Activated CD4-positive, alpha-beta T cell treated with anti-CD3 and anti-CD28 coated beads, Interleukin-2, amount 50 U/mL, for 4 hours (primary cell): ENCODE measurements around the gene TMEM38A.
A peak's percentile ranks its signal among the peaks of the same experiment; 100 is the strongest.
"Not testable (repeated sequence)": the region's sequence is repeated elsewhere in the genome, so short reads cannot be mapped to it uniquely, and the experiment has no call there.

Experiments
- DNase-seq, 2 experiments: peaks; one replicate each; pipeline ENCODE4 v3.0.0-alpha.2; 2020

TMEM38A gene

DNA sequence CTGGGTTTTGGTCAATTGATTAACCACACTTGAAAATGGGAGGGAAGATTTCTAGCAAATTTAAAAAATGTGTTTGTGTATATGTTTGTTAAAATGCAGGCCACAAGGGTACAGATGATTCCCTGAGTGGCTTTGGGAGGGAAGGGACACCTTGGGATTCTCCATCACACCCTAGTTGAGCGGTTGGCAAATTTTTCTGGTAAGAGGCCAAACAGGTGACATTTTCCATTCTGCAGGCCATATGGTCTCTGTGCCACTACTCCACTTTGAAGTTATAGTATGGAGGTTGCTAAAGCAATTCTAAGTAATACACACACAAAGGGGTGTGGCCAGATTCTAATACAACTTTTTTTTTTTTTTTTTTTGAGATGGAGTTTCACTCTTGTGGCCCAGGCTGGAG, 20.0 kb upstream of the TMEM38A start:
- DNase-seq = no peak

DNA sequence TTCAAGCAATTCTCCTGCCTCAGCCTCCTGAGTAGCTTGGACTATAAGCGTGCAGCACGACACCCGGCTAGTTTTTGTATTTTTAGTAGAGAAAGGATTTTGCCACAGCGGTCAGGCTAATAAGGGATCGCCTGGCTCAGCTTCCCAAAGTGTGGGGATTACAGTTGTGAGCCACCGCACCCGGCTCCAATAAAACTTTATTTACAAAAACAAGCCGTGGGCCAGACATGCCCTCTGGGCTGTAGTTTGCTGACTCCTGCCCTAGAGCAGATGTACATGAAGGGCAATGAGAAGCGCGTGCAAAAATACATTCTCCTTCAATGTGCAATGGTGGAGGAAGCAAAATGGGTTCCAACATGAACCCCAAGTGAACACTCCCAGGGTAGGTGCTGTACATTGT, 19.2 kb upstream of the TMEM38A start:
- DNase-seq = no peak

DNA sequence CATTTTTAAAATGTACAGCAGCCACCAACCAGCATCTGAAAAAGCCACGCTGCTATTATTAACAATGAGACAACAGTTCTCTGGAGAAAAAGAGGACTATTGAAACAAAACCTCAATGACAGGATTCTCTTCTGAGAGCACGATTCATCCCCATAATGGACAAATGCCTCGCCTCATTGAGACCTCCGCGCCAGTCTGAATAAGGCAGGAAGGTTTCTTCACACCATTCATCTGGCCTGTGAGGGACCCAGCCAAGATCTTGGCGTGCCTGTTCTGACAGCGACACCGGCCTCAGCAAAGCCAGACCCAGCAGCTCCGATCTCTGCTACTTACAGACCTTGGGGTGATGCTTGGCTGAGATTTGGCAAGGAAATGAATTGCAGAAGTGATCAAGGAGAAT, 15.8 kb upstream of the TMEM38A start:
- DNase-seq = no peak

DNA sequence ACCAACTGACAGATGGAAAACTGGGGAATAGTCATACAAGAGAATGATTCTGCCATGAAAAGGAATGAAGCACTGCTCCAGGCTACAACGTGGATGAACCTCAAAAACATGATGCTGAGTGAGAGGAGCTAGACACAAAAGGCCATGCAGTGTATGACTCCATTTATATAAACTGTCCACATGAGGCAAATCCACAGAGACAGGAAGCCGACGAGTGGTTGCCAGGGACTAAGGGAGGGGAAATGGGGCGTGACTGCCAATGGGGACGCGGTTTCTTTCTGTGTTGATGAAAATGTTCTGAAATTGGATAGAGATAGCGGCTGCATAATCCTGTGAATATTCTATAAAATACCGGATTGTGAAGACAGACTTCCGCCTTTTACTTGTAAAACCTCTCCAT, 11.2 kb upstream of the TMEM38A start:
- DNase-seq = no peak

DNA sequence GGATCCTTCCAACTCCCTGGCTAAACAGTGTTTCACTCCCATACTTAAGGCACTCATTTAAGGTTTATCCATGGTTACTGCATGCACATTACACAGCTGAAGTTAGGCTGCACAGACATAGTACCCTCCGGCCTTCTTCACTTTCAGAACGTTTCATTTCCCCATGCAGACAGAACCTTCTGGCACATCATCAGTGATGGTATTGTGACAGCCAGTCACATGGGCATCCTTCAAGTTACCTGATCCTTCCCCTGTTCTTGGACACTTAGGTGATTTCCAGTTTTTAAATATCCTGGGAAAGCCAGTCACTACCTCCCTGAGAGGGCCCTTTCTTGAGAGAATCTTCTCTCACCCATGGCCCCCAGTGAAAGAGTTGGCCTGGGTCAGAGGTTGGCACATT, 10.1 kb upstream of the TMEM38A start:
- DNase-seq = no peak

DNA sequence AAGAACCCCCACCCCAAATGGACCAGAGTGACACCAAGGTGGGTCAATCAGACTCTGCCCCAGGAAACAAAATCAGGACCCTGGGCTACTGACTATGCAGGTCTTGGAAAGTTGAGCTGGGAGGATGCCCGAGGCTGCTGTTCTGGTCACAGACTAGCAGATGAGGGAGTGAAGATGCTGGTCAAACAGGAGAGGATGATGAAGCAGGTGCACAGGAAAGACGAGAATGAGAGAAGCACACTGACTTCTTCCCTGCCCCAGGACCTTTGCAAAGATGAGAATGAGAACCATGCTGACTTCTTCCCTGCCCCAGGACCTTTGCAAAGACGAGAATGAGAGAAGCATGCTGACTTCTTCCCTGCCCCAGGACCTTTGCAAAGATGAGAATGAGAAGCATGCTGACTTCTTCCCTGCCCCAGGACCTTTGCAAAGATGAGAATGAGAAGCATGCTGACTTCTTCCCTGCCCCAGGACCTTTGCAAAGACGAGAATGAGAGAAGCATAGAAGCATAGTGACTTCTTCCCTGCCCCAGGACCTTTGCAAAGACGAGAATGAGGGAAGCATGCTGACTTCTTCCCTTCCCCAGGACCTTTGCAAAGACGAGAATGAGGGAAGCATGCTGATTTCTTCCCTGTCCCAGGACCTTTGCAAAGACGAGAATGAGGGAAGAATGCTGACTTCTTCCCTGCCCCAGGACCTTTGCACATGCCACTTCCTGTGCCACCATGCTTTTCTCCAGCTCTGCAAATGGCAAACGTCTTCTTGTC, 9.3 kb upstream of the TMEM38A start:
- not testable (repeated sequence) for DNase-seq

DNA sequence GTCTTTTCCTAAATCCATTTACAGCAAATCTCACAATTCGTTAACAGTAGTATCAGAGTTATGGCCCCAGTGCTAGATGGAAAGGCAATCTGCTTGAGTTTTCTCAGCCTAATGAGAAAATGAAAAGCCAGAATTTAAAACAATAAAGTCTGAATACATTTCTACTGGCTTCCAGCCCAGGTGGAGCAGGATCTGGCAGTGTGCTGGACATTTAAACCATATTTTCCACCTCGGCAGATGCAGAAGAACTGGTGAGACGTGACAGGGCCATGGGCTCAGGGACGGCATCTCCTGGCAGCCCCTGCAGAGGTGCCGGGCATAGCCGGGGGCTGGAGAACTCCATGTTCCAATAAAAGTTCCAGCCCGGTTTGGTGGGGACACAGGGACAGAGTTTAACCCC, 8.1 kb upstream of the TMEM38A start:
- no peak for DNase-seq

DNA sequence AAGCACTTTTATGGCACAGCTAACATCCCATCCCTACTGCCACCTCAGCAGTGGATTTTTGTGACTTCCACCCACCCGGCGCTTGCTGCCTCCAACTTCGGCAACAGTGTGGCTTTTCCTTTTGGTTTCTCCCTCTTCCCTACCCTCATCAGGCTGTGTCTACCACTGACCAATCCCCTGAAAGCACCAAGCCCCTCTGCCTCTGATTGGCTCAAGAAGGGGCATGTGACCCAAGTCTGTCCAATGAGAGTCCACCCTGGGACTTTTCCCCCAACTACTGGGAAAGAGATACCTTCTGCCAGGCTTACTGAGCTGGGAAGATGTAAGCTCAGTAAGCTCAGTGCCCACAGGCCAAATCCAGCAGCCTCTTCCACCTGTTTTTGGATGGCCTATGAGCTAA, 6.8 kb upstream of the TMEM38A start:
- no peak for DNase-seq

DNA sequence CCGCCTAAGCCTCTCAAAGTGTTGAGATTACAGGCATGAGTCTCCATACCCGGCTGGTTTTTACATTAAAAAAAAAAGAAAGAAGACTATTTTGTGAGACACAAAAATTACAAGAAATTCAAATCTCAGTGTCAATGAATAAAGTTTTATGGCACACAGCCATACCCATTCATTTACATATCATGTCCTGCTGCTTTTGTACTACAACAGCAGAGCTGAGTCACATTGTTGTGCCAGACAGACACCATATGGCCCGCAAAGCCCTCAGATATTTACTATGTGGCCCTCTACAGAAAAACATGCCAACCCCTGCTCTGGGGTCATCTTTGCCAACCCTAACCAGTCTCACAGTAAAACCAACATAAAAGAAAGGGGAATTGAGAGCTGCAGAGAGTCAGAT, 6.3 kb upstream of the TMEM38A start:
- no peak for DNase-seq

DNA sequence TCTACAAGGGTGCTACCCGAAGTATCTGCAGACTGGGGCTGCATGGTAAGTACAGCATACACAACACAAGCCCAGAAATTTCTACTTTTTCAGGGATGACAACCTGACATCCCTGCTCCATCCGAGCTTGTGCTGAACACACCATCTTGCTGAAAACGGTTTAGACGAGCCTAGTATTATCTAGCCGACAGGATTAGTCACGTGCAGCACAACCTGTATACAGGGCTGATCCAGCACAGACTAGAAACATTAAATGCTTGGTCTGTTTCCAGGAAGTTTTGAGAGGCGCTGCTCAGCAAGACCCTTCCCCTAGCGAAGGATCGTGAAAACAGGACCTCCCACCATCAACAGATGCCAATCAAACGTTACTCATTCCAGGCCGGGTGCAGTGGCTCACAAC, 5.2 kb upstream of the TMEM38A start:
- no peak for DNase-seq

DNA sequence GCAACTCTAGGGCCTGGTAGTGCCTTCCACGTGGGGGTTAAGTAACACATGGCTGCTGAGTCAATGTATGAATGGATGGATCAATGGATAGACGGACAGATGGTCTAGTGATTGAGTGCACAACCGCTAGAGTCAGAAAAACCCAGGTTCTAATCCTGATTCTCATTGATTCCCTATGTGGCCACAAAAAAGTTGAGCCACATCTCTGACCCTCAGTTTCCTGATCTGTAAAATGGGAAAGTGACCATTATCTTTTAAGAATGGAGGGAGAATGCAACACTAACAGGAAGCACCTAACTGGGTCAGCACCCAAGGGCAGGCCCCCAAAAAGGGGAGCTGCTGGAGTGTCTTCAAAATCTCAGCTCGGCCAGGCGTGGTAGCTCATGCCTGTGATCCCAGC, 3.6 kb upstream of the TMEM38A start:
- DNase-seq = no peak

DNA sequence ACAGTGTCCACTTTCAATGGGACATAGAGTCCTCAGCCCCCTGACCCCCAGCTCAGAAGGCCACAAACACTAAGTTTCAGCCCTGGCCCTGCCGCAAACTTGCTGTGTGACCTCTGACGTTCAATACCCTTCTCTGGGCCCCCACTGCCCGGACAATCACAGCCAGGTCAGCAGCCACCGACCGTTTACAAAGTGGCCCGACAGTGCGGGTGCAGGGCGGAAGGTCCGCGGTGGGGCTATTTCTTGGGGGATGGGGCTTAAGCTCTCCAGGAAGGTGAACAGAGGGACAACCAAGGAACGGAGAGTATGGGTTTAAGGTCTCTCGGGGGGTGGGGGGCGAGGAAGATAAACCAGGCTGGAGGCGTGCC, 1.5 kb upstream of the TMEM38A start:
- DNase-seq = no peak

DNA sequence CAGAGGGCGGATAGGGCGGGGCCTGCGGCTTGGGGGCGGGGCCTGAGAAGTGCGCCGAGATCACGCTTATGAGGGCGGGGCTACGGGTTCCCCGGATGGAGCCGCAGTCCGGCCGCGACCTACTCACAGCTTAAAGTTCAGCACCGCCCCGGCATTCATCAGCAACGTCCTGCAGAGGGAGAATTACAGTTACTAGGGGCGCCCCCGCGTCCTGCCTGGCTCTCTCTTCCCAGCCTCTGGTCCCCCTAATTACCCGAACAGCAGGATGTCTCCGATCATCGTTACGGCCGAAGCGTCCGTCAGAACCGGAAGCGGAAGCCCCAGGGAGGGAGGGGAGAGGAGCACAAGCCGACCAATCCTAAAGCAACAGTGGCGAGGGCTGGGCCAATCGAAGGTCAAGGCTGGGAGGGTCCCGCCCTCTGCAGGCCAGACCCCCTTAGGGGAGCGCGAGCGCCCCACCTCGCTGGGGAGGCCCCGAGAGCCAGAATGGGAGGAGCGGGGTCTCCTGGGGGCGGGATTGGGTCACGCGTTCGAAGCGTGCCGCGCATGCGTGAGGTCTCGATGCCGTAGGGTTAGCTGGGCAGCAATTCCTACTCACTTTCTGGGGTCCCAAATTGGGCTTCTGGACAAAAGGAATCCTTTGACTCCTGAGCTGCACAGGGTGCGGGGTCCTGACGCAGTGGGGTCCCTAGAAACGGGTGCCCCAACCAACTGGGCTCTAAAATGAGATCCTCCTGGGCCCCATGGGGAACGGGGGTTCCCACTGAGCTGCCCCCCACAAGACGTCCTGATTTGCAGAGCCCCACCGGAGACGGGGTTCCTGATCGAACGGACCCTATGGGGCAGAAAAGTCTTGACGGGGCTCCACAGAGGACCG, 869 bp upstream of the TMEM38A start, which contains the start of gene SMIM7:
TSS of gene SMIM7 (minus strand) at position 313 of the 877 bp plus-strand sequence. CDS start at position 279, 34 bp downstream.
- peak; percentile 98 for DNase-seq

DNA sequence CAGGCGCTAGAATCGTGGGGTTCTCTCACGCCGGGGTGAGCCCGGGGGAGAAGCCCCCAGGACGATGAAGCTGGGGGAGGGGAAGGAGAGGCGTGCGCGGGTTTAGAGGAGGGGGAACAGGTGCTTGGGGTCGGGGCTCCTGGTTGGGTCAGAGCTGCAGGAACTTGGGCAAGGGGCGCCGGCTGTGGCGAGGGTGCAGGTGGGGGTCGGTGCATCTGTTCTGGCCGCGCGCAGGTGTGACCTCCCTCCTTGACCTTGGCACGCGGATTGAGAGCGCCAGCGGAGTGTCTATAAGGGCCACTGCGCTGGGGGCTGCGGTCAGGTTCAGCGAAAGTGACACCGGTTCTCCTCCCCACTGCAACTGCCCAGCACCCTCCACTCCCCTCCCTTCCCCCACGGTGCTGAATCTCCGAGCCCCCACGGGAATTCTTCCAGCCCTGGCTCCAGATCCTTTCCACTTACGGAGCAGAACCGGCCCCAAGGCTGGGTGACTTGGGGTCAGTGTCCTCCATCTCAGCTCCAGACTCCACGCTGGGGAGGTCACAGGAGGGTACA, 618 bp downstream of the TMEM38A start:
- DNase-seq = peak in 1 of 2 experiments; percentile 0

DNA sequence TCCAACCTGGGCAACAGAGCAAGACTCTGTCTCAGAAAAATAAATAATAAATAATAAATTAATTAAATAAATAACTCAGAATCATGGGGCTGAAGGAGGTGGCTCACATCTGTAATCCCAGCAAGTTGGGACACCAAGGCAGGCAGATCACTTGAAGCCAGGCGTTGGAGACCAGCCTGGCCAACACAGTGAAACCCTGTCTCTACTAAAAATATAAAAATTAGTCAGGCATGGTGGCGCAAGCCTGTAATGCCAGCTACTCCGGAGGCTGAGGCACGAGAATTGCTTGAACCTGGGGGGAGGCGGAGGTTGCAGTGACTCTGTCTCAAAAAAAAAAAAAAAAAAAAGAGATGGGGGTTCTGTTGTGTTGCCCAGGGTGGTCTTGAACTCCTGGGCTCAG, 7.2 kb downstream of the TMEM38A start:
- no peak for DNase-seq

DNA sequence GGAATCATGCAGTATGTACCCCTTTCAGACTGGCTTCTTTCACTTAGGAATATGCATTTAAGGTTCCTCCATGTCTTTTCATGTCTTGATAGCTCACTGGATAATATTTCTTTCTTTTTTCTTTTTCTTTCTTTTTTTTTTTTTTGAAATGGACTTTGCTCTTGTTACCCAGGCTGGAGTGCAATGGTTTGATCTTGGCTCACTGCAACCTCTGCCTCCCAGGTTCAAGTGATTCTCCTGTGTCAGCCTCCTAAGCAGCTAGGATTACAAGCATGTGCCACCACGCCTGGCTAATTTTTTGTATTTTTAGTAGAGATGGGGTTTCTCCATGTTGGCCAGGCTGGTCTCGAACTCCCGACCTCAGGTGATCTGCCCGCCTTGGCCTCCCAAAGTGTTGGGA, 7.8 kb downstream of the TMEM38A start:
- DNase-seq = not testable (repeated sequence)

DNA sequence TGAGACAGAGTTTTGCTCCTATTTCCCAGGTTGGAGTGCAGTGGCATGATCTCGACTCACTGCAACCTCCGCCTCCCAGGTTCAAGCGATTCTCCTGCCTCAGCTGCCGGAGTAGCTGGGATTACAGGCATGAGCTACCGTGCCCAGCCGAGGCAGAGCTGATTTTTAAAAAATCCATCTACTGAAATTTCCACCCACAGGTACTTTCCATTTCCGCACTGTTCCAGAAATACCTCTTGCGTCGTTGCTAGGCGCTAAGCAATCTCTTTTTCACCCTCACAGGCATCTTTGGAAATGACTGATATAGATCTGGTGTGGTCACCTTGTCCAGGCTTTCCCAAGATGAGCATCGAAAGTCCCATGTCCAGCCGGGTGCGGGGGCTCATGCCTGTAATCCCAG, 9.4 kb downstream of the TMEM38A start:
- DNase-seq = no peak

DNA sequence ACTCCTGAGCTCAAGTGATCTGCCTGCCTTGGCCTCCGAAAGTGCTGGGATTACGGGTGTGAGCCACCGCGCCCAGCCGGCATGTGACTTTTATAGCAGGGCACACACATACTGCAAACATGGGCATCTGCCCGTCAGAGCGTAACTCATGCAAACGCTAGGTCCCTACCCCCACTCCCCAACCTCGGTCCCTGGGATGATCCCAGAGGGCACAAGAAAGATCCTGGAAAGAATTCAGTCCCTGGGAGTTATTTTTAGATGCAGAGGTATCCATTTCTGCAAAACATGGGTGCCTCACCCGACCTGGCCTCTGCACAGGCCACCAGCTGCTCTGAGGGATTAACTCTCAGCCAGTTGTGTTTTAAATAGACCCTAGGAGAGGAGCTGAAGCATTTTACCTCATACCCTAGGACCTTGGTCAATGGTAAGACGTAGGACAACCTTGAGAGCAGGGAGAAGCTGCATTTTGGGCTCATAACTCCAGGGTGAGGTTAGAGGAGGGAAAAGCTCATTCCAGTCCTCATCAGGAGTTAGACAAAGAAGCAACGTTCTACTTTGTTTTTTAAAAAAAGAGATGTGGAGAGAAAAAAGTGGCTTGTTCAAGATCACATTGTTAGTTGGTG, 10.8 kb downstream of the TMEM38A start:
- no peak for DNase-seq

DNA sequence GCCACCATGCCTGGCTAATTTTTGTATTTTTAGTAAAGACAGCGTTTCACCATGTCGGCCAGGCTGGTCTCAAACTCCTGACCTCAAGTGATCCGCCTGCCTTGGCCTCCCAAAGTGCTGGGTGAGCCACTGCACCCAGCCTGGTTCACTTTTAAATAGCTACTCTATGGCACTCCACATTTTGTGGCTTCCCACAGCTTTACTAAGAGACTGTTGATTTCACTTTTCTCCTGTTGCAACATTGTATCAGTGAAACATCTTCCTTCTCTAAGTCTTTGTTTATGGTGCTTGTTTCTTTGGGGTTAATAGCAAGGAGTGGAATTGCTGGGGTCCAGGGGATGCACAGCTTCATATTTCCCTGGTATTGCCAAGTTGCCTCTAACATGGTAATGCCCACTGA, 12.3 kb downstream of the TMEM38A start:
- no peak for DNase-seq

DNA sequence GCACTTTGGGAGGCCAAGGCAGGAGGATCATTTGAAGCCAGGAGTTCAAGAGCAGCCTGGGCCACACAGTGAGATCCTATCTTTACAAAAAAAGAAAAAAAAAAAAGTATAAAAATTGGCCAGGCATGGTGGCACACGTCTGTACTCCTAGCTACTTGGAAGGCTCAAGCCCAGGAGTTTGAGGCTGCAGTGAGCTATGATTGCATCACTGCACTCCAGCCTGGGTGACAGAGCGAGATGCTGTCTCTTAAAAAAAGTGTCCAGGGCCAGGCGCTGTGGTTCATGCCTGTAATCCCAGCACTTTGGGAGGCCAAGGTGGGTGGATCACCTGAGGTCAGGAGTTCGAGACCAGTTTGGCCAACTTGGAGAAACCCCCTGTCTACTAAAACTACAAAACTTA, 12.9 kb downstream of the TMEM38A start:
- DNase-seq = not testable (repeated sequence)

DNA sequence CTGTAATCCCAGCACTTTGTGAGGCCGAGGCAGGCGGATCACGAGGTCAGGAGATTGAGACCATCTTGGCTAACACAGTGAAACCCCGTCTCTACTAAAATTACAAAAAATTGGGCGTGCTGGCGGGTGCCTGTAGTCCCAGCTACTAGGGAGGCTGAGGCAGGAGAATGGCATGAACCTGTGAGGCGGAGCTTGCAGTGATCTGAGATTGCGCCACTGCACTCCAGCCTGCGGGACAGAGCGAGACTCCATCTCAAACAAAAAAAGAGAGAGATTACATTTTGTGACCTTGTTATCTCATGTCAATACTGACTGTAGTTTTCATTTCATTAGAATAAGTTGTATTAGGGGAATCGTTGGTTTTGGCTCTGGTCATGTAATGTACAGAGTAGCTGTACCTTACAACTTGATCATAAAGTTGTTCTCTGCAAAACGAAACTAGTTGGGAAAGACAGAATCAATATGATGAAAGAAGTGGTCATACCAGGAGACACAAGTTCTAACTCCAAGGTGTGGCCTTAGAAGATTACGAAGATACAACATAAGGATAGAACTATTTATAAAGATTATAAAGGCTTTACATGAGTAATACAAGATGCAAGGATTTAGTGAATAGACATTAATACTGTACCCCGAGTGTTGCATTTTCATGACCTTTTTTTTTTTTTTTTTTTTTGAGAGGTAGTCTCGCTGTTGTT, 15.3 kb downstream of the TMEM38A start:
- no peak for DNase-seq

DNA sequence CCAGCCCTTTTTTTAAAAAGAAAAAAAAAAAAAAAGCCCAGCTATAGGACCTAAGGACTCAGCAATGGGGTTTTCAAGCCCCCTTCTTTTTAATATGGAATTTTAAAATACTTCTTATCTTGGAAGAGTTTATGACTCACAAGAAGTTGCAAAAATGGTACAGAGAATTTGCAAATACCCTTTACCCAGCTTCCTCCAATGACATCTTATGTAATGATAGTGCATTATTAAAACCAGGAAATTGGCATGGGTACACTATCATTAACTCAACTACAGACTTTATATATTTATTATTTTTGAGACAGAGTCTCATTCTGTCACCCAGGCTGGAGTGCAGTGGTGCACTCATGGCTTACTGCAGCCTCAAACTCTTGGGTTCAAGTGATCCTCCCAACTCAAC, 16.1 kb downstream of the TMEM38A start:
- DNase-seq = no peak

DNA sequence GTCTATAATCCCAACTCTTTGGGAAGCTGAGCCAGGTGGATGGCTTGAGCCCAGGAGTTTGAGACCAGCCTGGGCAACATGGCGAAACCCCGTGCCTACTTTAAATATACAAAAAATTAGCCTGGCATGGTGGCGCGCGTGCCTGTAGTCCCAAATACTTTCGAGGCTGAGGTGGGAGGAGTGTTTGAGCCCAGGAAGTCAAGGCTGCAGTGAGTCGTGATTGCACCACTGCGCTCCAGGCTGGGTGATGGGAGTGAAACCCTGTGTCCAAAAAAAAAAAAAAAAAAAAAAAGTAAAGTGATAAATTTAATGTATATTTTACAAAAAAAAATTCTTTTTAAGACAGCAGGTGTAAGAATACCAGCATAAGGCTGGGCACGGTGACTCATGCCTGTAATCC, 17.6 kb downstream of the TMEM38A start:
- DNase-seq = no peak
